Smooth muscle cell of the brain vasculature (primary cell): ENCODE data around the gene ATP13A3.
"Not testable (repeated sequence)": the region's sequence is repeated elsewhere in the genome, so short reads cannot be mapped to it uniquely, and the experiment has no call there.

Source experiments
- DNase-seq: peaks from one replicate; pipeline ENCODE4 v3.0.0-alpha.2; 2012; ENCODE audit warnings: low read depth, low spot score

The ATP13A3 gene

GRCh38 chr3:194486540-194487288, at the start of gene ATP13A3:
TSS of gene ATP13A3 (minus strand) at chr3:194487002. CDS start at chr3:194462190, 24,812 bp downstream.
- DNase-seq, result peak; percentile 65

GRCh38 chr3:194535199-194535598, 48.4 kb upstream of the ATP13A3 start:
- not testable (repeated sequence) for DNase-seq

- no peak for DNase-seq
These were observed 47.4 kb upstream of the ATP13A3 start for GRCh38 chr3:194534243-194534642.

GRCh38 chr3:194532591-194532990, 45.8 kb upstream of the ATP13A3 start:
- no peak for DNase-seq

GRCh38 chr3:194527726-194528125, 40.9 kb upstream of the ATP13A3 start:
- DNase-seq, result no peak

GRCh38 chr3:194526164-194526563, 39.4 kb upstream of the ATP13A3 start:
- DNase-seq, result no peak

- no peak for DNase-seq
These were observed 35.8 kb upstream of the ATP13A3 start for GRCh38 chr3:194522579-194523046.

GRCh38 chr3:194521510-194522260, 34.9 kb upstream of the ATP13A3 start:
- DNase-seq, result no peak

GRCh38 chr3:194520682-194521162, 33.9 kb upstream of the ATP13A3 start:
- DNase-seq, result not testable (repeated sequence)

- DNase-seq, result not testable (repeated sequence)
These were observed 33.4 kb upstream of the ATP13A3 start for GRCh38 chr3:194520201-194520600.

- no peak for DNase-seq
These were observed 31.9 kb upstream of the ATP13A3 start for GRCh38 chr3:194518652-194519051.

- no peak for DNase-seq
These were observed 30.5 kb upstream of the ATP13A3 start for GRCh38 chr3:194517333-194517732.

GRCh38 chr3:194514626-194515025, 27.8 kb upstream of the ATP13A3 start:
- no peak for DNase-seq

- no peak for DNase-seq
These were observed 26.2 kb upstream of the ATP13A3 start for GRCh38 chr3:194512895-194513601.

GRCh38 chr3:194508491-194509453, 22.0 kb upstream of the ATP13A3 start:
- DNase-seq, result no peak

GRCh38 chr3:194507571-194507970, 20.8 kb upstream of the ATP13A3 start:
- DNase-seq, result no peak

- no peak for DNase-seq
These were observed 19.1 kb upstream of the ATP13A3 start for GRCh38 chr3:194505791-194506415.

GRCh38 chr3:194504861-194505260, 18.1 kb upstream of the ATP13A3 start:
- no peak for DNase-seq

- no peak for DNase-seq
These were observed 17.3 kb upstream of the ATP13A3 start for GRCh38 chr3:194504146-194504545.

GRCh38 chr3:194503081-194503531, 16.3 kb upstream of the ATP13A3 start:
- DNase-seq, result no peak
